Endothelial cell of umbilical vein (primary cell): ENCODE measurements around the gene ATXN3. TPM values are rescaled to one million over a fixed set of nuclear protein-coding genes. Genes with fewer than 3 reads are reported as not detected.

ENCODE experiments used
- BruUV-seq: library from RNA; stranded (reverse); fragments of 400-500 nt; replicated peaks from 2 replicates; lab custom pipeline; 2021; lab: Mats Ljungman, UMichigan
- CTCF ChIA-PET: fragments of 300-600, 350-600 bp; sonication (Branson Sonifier 250); formaldehyde crosslinking; loops from one replicate; lab custom pipeline; 2021; ENCODE audit warnings: antibody characterized with exemption, inconsistent platforms; lab: Charles Lee
- POLR2A ChIA-PET: fragments of 300-600, 350-600 bp; sonication (Branson Sonifier 250); formaldehyde crosslinking; loops from one replicate; lab custom pipeline; 2021; ENCODE audit warnings: antibody characterized with exemption, inconsistent platforms; lab: Charles Lee
- DNase-seq: peaks from one replicate; pipeline ENCODE4 v3.0.0-alpha.2; 2011; ENCODE audit warnings: low read depth, low spot score
- FAIRE-seq: peaks from 2 replicates; lab custom pipeline; 2011; peaks lifted over from hg19 to GRCh38; lab: Jason Lieb, UNC
- H2AFZ ChIP-seq: 2 replicates; pipeline ENCODE4 v1.6.0; 2012; ENCODE audit warnings: low read depth, low read length, control low read depth, inconsistent platforms
- H3K27ac ChIP-seq: 2 replicates; pipeline ENCODE4 v1.5.1; 2011; ENCODE audit warnings: low read depth, mild to moderate bottlenecking, control low read depth, low read length, moderate library complexity; ENCODE audit not compliant: insufficient read depth
- H3K27me3 ChIP-seq, 2 experiments: 2 replicates each; pipeline versions ENCODE4 v1.6.0 to v1.6.1; 2011; ENCODE audit warnings: low read length in 2 of 2, mixed read lengths in 1 of 2; ENCODE audit not compliant: control insufficient read depth in 2 of 2, insufficient read depth in 2 of 2
- H3K36me3 ChIP-seq, 2 experiments: 2 replicates in 1 of 2; 3 replicates in 1 of 2; pipeline ENCODE4 v1.5.1; 2011; ENCODE audit warnings: low read length in 2 of 2, mild to moderate bottlenecking in 1 of 2, moderate library complexity in 1 of 2; ENCODE audit not compliant: control insufficient read depth in 2 of 2, insufficient read depth in 2 of 2; ENCODE audit errors: extremely low read depth in 1 of 2
- H3K4me1 ChIP-seq: 3 replicates; pipeline ENCODE4 v1.5.1; 2011; ENCODE audit warnings: mild to moderate bottlenecking, low read length; ENCODE audit not compliant: control insufficient read depth, insufficient read depth; ENCODE audit errors: extremely low read depth
- H3K4me2 ChIP-seq: 2 replicates; pipeline ENCODE4 v1.6.1; 2011; ENCODE audit warnings: low read length, control low read depth, mixed read lengths; ENCODE audit not compliant: insufficient read depth
- H3K4me3 ChIP-seq, 3 experiments: fragments of 200-600 bp in 1 of 3; sonication (generic), shearing (Covaris generic) in 1 of 3; replicated peaks in 1 of 3; 2 replicates each; pipeline ENCODE4 v1.5.1; 2011 to 2016; ENCODE audit warnings: control low read depth in 3 of 3, low read length in 3 of 3, mild to moderate bottlenecking in 2 of 3, inconsistent platforms in 1 of 3, low read depth in 1 of 3, moderate library complexity in 1 of 3; ENCODE audit not compliant: insufficient read depth in 1 of 3
- H3K79me2 ChIP-seq: 2 replicates; pipeline ENCODE4 v1.6.0; 2012; ENCODE audit warnings: low read length, inconsistent platforms; ENCODE audit not compliant: control insufficient read depth, insufficient read depth
- H3K9ac ChIP-seq: replicated peaks from 2 replicates; pipeline ENCODE3; 2011; ENCODE audit warnings: low read length, control low read depth; ENCODE audit not compliant: insufficient read depth; ENCODE audit errors: extremely low read depth
- H3K9me1 ChIP-seq: replicated peaks from 3 replicates; pipeline ENCODE4 v1.6.0; 2011; ENCODE audit warnings: mild to moderate bottlenecking, low read length; ENCODE audit not compliant: control insufficient read depth, insufficient read depth; ENCODE audit errors: extremely low read depth
- H3K9me3 ChIP-seq: replicated peaks from 2 replicates; pipeline ENCODE4 v1.5.1; 2012; ENCODE audit warnings: low read length, inconsistent platforms; ENCODE audit not compliant: control insufficient read depth, insufficient read depth
- H4K20me1 ChIP-seq: replicated peaks from 2 replicates; pipeline ENCODE3; 2011; ENCODE audit warnings: mild to moderate bottlenecking, low read length; ENCODE audit not compliant: control insufficient read depth, insufficient read depth; ENCODE audit errors: extremely low read depth
- EZH2 ChIP-seq: IDR thresholded peaks from 2 replicates; pipeline ENCODE4 v1.6.1; 2012; ENCODE audit warnings: borderline replicate concordance, low read depth, mild to moderate bottlenecking, moderate library complexity, low read length, inconsistent platforms; ENCODE audit not compliant: severe bottlenecking
- FOS ChIP-seq: IDR thresholded peaks from 2 replicates; pipeline ENCODE4 v1.6.1; 2011; ENCODE audit warnings: mild to moderate bottlenecking, low read length, moderate library complexity, borderline replicate concordance; ENCODE audit not compliant: insufficient read depth
- GATA2 ChIP-seq: IDR thresholded peaks from 2 replicates; pipeline ENCODE4 v1.7.0; 2011; ENCODE audit warnings: low read depth, mild to moderate bottlenecking, moderate library complexity, mixed read lengths, low read length; ENCODE audit not compliant: insufficient read length, insufficient read depth
- JUN ChIP-seq: IDR thresholded peaks from 2 replicates; pipeline ENCODE4 v1.6.1; 2011; ENCODE audit warnings: borderline replicate concordance, low read depth; ENCODE audit not compliant: insufficient read length, insufficient read depth
- MYC ChIP-seq: IDR thresholded peaks from one replicate; pipeline ENCODE4 v1.6.1; 2011; ENCODE audit warnings: mild to moderate bottlenecking, low read depth, low read length
- POLR2A ChIP-seq: IDR thresholded peaks from 2 replicates; pipeline ENCODE4 v1.6.1; 2012; ENCODE audit warnings: low read depth, mild to moderate bottlenecking, control low read depth, low read length
- POLR2AphosphoS5 ChIP-seq: IDR thresholded peaks from 2 replicates; pipeline ENCODE4 v1.6.1; 2012; ENCODE audit warnings: low read depth, mild to moderate bottlenecking, control low read depth, low read length, moderate library complexity; ENCODE audit not compliant: insufficient read depth
- dilution Hi-C: fragments of 300-500 bp; cut with MboI; formaldehyde crosslinking; loops from one replicate; pipeline ENCODE4 v1.15.0; 2019; ENCODE audit warnings: low sequenced_read_pairs; ENCODE audit not compliant: extremely low pct_ligation_motif_present
- intact Hi-C: fragments of 100-400 bp; cut with micrococcal nuclease; formaldehyde crosslinking; loops from one replicate; pipeline ENCODE4 v1.10.0; 2022
- polyA plus RNA-seq, 4 experiments: library from polyadenylated mRNA; depleted of rRNA in 3 of 4; stranded (reverse) in 3 of 4; unstranded in 1 of 4; fragments of >200 nt; gene quantifications; 2 replicates each; pipeline versions ENCODE4 v1.2.1 to v1.2.3, GENCODE V29; 2011 to 2012; ENCODE audit warnings: missing spikeins in 1 of 4
- total RNA-seq: library from RNA; stranded (reverse); gene quantifications from 2 replicates; pipeline ENCODE4 v1.2.3, GENCODE V29; 2021
- TF ChIP-seq, protein P1 (sequence below): IDR thresholded peaks from 2 replicates; pipeline ENCODE4 v1.6.1; 2011; ENCODE audit not compliant: insufficient read depth, insufficient read length
- TF ChIP-seq, protein P2 (sequence below), 2 donors: IDR thresholded peaks; 1 replicate in 1 of 2; 2 replicates in 1 of 2; pipeline ENCODE4 v1.5.1; 2011; ENCODE audit warnings: low read length in 2 of 2, mild to moderate bottlenecking in 2 of 2, moderate library complexity in 2 of 2, control low read depth in 1 of 2, inconsistent platforms in 1 of 2, low read depth in 1 of 2; ENCODE audit not compliant: insufficient read depth in 1 of 2; ENCODE audit errors: extremely low read depth in 1 of 2

The ATXN3 gene
- total and polyA plus RNA-seq, 2 donors (not counting 3 experiments of a cell fraction or from before 2014, with no cell fraction given), result 7.9 to 30.2 TPM

DNA sequence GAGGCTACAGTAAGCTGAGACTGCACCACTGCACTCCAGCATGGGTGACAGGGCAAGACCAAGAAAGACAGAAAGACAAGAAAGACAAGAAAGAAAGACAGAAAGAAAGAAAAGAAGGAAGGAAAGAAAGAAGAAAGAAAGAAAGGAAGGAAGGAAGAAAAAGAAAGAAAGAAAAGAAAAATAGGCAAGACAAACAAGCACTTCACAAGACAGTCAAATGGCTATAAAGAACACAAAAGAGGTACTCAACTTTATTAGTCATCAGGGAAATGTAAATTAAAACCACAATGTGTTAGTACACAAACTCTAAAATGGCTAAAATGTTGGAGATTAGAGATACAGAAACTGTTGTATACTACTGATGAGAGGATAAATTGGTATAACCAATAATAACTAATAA is 6.6 kb downstream of the ATXN3 start:
- CTCF ChIA-PET, result no interaction called here
- DNase-seq, result no peak
- no peak overlapping the region for H3K9ac ChIP-seq
- peaks cover 2 to 3% of the 10 kb centered on the region in 2 experiments for H3K36me3 ChIP-seq
- H2AFZ ChIP-seq, result no peak overlapping the region
- no peak overlapping the region for H3K27ac ChIP-seq
- TF ChIP-seq POLR2AphosphoS5, result no peak
- no peak for TF ChIP-seq POLR2A
- no peak for TF ChIP-seq GATA2
- TF ChIP-seq EZH2, result no peak
- TF ChIP-seq FOS, result no peak
- TF ChIP-seq, protein P1, sequence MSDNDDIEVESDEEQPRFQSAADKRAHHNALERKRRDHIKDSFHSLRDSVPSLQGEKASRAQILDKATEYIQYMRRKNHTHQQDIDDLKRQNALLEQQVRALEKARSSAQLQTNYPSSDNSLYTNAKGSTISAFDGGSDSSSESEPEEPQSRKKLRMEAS, result no peak
- TF ChIP-seq, protein P2, sequence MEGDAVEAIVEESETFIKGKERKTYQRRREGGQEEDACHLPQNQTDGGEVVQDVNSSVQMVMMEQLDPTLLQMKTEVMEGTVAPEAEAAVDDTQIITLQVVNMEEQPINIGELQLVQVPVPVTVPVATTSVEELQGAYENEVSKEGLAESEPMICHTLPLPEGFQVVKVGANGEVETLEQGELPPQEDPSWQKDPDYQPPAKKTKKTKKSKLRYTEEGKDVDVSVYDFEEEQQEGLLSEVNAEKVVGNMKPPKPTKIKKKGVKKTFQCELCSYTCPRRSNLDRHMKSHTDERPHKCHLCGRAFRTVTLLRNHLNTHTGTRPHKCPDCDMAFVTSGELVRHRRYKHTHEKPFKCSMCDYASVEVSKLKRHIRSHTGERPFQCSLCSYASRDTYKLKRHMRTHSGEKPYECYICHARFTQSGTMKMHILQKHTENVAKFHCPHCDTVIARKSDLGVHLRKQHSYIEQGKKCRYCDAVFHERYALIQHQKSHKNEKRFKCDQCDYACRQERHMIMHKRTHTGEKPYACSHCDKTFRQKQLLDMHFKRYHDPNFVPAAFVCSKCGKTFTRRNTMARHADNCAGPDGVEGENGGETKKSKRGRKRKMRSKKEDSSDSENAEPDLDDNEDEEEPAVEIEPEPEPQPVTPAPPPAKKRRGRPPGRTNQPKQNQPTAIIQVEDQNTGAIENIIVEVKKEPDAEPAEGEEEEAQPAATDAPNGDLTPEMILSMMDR (IDR thresholded peaks at IDR 0.05; ENCODE audit: extremely low read depth in 1 of 2, insufficient read depth in 1 of 2, low read depth in 1 of 2, low read length in 2 of 2), result no peak
- TF ChIP-seq MYC, result no peak
- TF ChIP-seq JUN, result no peak
- POLR2A ChIA-PET, result no interaction called here
- H3K4me3 ChIP-seq, result no peak overlapping the region
- BruUV-seq, result no TSS peak
- H3K4me2 ChIP-seq, result no peak overlapping the region
- no peaks in the 10 kb centered on the region for H3K4me1 ChIP-seq
- intact Hi-C loops (loop anchor here (10.0 kb wide), 1 partner anchor 1085 kb away; the partner anchor contains the start of genes LYSET and MOAP1), dilution Hi-C loops (no loop called here)
- FAIRE-seq, result no peak
- H3K79me2 ChIP-seq, result peaks cover 27% of the 10 kb centered on the region
- H3K9me3 ChIP-seq, result no peaks in the 10 kb centered on the region
- no peaks in the 10 kb centered on the region for H3K27me3 ChIP-seq
- H3K9me1 ChIP-seq, result no peaks in the 10 kb centered on the region
- H4K20me1 ChIP-seq, result no peaks in the 10 kb centered on the region
